K562 (cell line): ENCODE measurements around the gene PDE4D. TPM values are rescaled to one million over a fixed set of nuclear protein-coding genes. Genes with fewer than 3 reads are reported as not detected.

Experiments
- ATAC-seq: fragments of 200-7000 bp; cut with Tn5 transposase; 3 replicates; pipeline ENCODE4 v1.9.1; 2020; ENCODE audit warnings: moderate library complexity
- BruUV-seq: library from RNA; stranded (reverse); fragments of 400-500 nt; replicated peaks from 2 replicates; lab custom pipeline; 2021; lab: Mats Ljungman, UMichigan
- CTCF ChIA-PET: fragments of 300-600 bp; formaldehyde crosslinking; extraction: SDS; loops from one replicate; lab custom pipeline; 2021; ENCODE audit warnings: low intra/inter-chr PET ratio; lab: Yijun Ruan, JAX
- POLR2A ChIA-PET: fragments of 300-600, 350-650 bp; sonication (Branson Sonifier 250); formaldehyde crosslinking; extraction: SDS; loops from one replicate; lab custom pipeline; 2021; ENCODE audit warnings: antibody characterized with exemption, inconsistent platforms; lab: Yijun Ruan, JAX
- DNase-seq, 4 experiments: peaks; one replicate each; pipeline versions ENCODE4 v3.0.0 to v3.0.0-alpha.2; 2011 to 2018; ENCODE audit warnings: low spot score in 3 of 4, mixed read lengths in 3 of 4; ENCODE audit errors: extremely low read depth in 1 of 4
- FAIRE-seq: peaks from 2 replicates; lab custom pipeline; 2011; peaks lifted over from hg19 to GRCh38; lab: Jason Lieb, UNC
- H2AFZ ChIP-seq: 2 replicates; pipeline ENCODE4 v1.6.0; 2011; ENCODE audit warnings: low read depth, low read length, control low read depth, inconsistent platforms
- H3K27ac ChIP-seq: fragments of 200-600 bp; 3 replicates; pipeline ENCODE4 v1.8.0; 2011; ENCODE audit warnings: low read depth, mild to moderate bottlenecking, control low read depth, inconsistent platforms, low read length, moderate library complexity, mixed read lengths; ENCODE audit errors: extremely low read depth
- H3K27me3 ChIP-seq, 2 experiments: fragments of 300-600 bp in 1 of 2; 2 replicates in 1 of 2; 3 replicates in 1 of 2; pipeline versions ENCODE4 v1.6.0 to v1.8.0; 2011; ENCODE audit warnings: inconsistent platforms in 2 of 2, low read length in 2 of 2, mild to moderate bottlenecking in 1 of 2, mixed read lengths in 1 of 2, moderate library complexity in 1 of 2; ENCODE audit not compliant: control insufficient read depth in 2 of 2, insufficient read depth in 2 of 2
- H3K36me3 ChIP-seq: fragments of 300-600 bp; 3 replicates; pipeline ENCODE4 v1.8.0; 2011; ENCODE audit warnings: mild to moderate bottlenecking, low read length, inconsistent platforms; ENCODE audit not compliant: control insufficient read depth, insufficient read depth
- H3K4me1 ChIP-seq, 2 experiments: fragments of 200-600 bp in 1 of 2; replicated peaks in 1 of 2; 2 replicates in 1 of 2; 3 replicates in 1 of 2; pipeline versions ENCODE4 v1.5.1 to v1.8.0; 2011; ENCODE audit warnings: inconsistent platforms in 2 of 2, low read length in 2 of 2, mild to moderate bottlenecking in 1 of 2, mixed read lengths in 1 of 2, moderate library complexity in 1 of 2; ENCODE audit not compliant: control insufficient read depth in 2 of 2, insufficient read depth in 2 of 2
- H3K4me2 ChIP-seq: 2 replicates; pipeline ENCODE4 v1.6.1; 2011; ENCODE audit warnings: low read length, control low read depth, inconsistent platforms, mixed read lengths; ENCODE audit not compliant: insufficient read depth
- H3K4me3 ChIP-seq: fragments of 200-600 bp; sonication (generic), shearing (Covaris generic); 2 replicates; pipeline ENCODE4 v1.5.1; 2016; ENCODE audit warnings: control low read depth, inconsistent platforms
- H3K79me2 ChIP-seq: fragments of 200-600 bp; 3 replicates; pipeline ENCODE4 v1.8.0; 2011; ENCODE audit warnings: low read length, inconsistent platforms; ENCODE audit not compliant: control insufficient read depth, insufficient read depth
- H3K9ac ChIP-seq, 2 experiments: 2 replicates each; pipeline versions ENCODE4 v1.6.0 to v1.6.1; 2011; ENCODE audit warnings: low read depth in 2 of 2, low read length in 2 of 2, control low read depth in 1 of 2, inconsistent platforms in 1 of 2, mild to moderate bottlenecking in 1 of 2, mixed read lengths in 1 of 2; ENCODE audit not compliant: insufficient read depth in 1 of 2
- H3K9me1 ChIP-seq: one replicate; pipeline ENCODE4 v1.6.0; 2011; ENCODE audit warnings: inconsistent platforms, mild to moderate bottlenecking, low read length, moderate library complexity; ENCODE audit not compliant: control insufficient read depth, insufficient read depth
- H3K9me3 ChIP-seq: replicated peaks from 2 replicates; pipeline ENCODE4 v1.5.1; 2011; ENCODE audit warnings: low read depth, low read length, inconsistent platforms; ENCODE audit not compliant: control insufficient read depth, insufficient read depth
- H4K20me1 ChIP-seq: replicated peaks from 2 replicates; pipeline ENCODE4 v1.6.1; 2011; ENCODE audit warnings: low read length, inconsistent platforms, mixed read lengths; ENCODE audit not compliant: control insufficient read depth, insufficient read depth
- ELF1 ChIP-seq: fragments of 200-800 bp; sonication (Bioruptor generic); IDR thresholded peaks from 2 replicates; pipeline ENCODE4 v1.6.1; 2016; ENCODE audit warnings: missing genetic modification characterization, missing compliant biosample characterization
- ELF4 ChIP-seq: fragments of 450-650 bp; formaldehyde crosslinking; IDR thresholded peaks from 2 replicates; pipeline ENCODE4 v1.4.0; 2022; ENCODE audit warnings: missing genetic modification characterization
- FOXJ2 ChIP-seq: fragments of 200-800 bp; sonication (Bioruptor generic); IDR thresholded peaks from 2 replicates; pipeline ENCODE4 v1.6.1; 2016; ENCODE audit warnings: missing genetic modification characterization, missing compliant biosample characterization
- GABPB2 ChIP-seq: fragments of 250-450 bp; sonication (Bioruptor Pico); conservative IDR thresholded peaks from 2 replicates; pipeline ENCODE4 v1.5.1; 2021; ENCODE audit warnings: mild to moderate bottlenecking
- HNRNPL ChIP-seq: fragments of 200-400 bp; formaldehyde crosslinking; IDR thresholded peaks from 2 replicates; pipeline ENCODE4 v1.6.1; 2017; ENCODE audit warnings: low read depth, mild to moderate bottlenecking, low read length
- MEIS2 ChIP-seq: fragments of 450-650 bp; IDR thresholded peaks from 2 replicates; pipeline ENCODE4 v1.6.1; 2014; ENCODE audit warnings: mild to moderate bottlenecking; ENCODE audit not compliant: partially characterized antibody
- THAP7 ChIP-seq: fragments of 250-450 bp; sonication (Bioruptor Pico); IDR thresholded peaks from 2 replicates; pipeline ENCODE4 v1.5.0; 2021
- YBX1 ChIP-seq: fragments of 450-650 bp; IDR thresholded peaks from 2 replicates; pipeline ENCODE4 v1.7.1; 2016; ENCODE audit warnings: mild to moderate bottlenecking
- ZNF146 ChIP-seq: IDR thresholded peaks from one replicate; pipeline ENCODE4 v1.6.1; 2018; ENCODE audit warnings: missing compliant biosample characterization; ENCODE audit not compliant: unreplicated experiment
- ZNF174 ChIP-seq: fragments of 250-450 bp; sonication (Bioruptor Pico); IDR thresholded peaks from 2 replicates; pipeline ENCODE4 v1.4.0; 2020; ENCODE audit warnings: mild to moderate bottlenecking
- ZNF3 ChIP-seq: fragments of 250-450 bp; sonication (Bioruptor Pico); IDR thresholded peaks from 2 replicates; pipeline ENCODE4 v1.5.0; 2021; ENCODE audit warnings: mild to moderate bottlenecking, moderate library complexity
- ZSCAN32 ChIP-seq: fragments of 450-650 bp; formaldehyde crosslinking; IDR thresholded peaks from 2 replicates; pipeline ENCODE4 v1.4.0; 2020; ENCODE audit warnings: mild to moderate bottlenecking, moderate library complexity
- WGBS: fragments of 100-300 bp; shearing (Covaris generic); methylation state at CpG from one replicate; pipeline ENCODE4 v1.1.6; 2016; ENCODE audit warnings: low coverage, mixed read lengths; ENCODE audit not compliant: insufficient coverage; ENCODE audit errors: missing lambda C conversion rate; 5-methylcytosine and 5-hydroxymethylcytosine counted together
- in situ Hi-C: fragments of 300-500 bp; cut with MboI; formaldehyde crosslinking; loops from 4 replicates; pipeline ENCODE4 v1.15.0; 2018; ENCODE audit warnings: inconsistent platforms, mixed read lengths
- intact Hi-C: fragments of 100-400 bp; cut with micrococcal nuclease; formaldehyde crosslinking; loops from 2 replicates; pipeline ENCODE4 v1.14.2; 2022
- polyA plus RNA-seq, 8 experiments: library from polyadenylated mRNA; depleted of rRNA in 4 of 8; stranded (reverse) in 5 of 8; unstranded in 3 of 8; fragments of >200 nt; fragmentation: Nextera tagmentation in 2 of 8; fragmentation: Illumina TruSeq in 1 of 8; extraction: Ambion mirVana in 2 of 8; extraction: Trizol in 1 of 8; gene quantifications; 2 replicates each; pipeline versions ENCODE4 v1.2.1 to v1.2.3, GENCODE V29; 2011 to 2014; ENCODE audit warnings: inconsistent platforms in 1 of 8, missing spikeins in 1 of 8
- total RNA-seq, 7 experiments: library from RNA; depleted of rRNA in 6 of 7; stranded (reverse); fragments of >200 nt in 6 of 7; fragmentation: Illumina TruSeq in 2 of 7; extraction: Trizol in 2 of 7; gene quantifications; 2 replicates each; pipeline versions ENCODE4 v1.2.1 to v1.2.3, GENCODE V29; 2011 to 2021; ENCODE audit warnings: low replicate concordance in 1 of 7
- TF ChIP-seq, protein P1 (sequence below): fragments of 250-450 bp; sonication (Bioruptor Pico); IDR thresholded peaks from 2 replicates; pipeline ENCODE4 v1.8.0; 2021; ENCODE audit warnings: borderline replicate concordance, mild to moderate bottlenecking, moderate library complexity; ENCODE audit not compliant: poor library complexity, severe bottlenecking

PDE4D gene
- total and polyA plus RNA-seq, 9 of the 15 experiments (the other 6 are each of a cell fraction or from before 2014, with no cell fraction given) = 0.04 to 0.46 (median 0.13) TPM

- Histone ChIP-seq H2AFZ (no peak overlapping the region), H3K9me1 (no peaks in the 10 kb centered on the region), H3K36me3 (no peaks in the 10 kb centered on the region), H3K27ac (no peak overlapping the region), H3K79me2 (no peaks in the 10 kb centered on the region), H3K9me3 (0 out of 2 replicates have a peak, but pooled peaks cover 1% of the 10 kb centered on the region), H4K20me1 (no peaks in the 10 kb centered on the region), H3K4me1 (no peaks in the 10 kb centered on the region), H3K9ac (no peak overlapping the region), H3K27me3 (no peaks in the 10 kb centered on the region), H3K4me2 (no peak overlapping the region), H3K4me3 (no peak overlapping the region)
- in situ Hi-C loops (no loop called here), intact Hi-C loops (no loop called here)
- ChIA-PET CTCF (no interaction called here), POLR2A (no interaction called here)
- no TSS peak for BruUV-seq
- ATAC-seq (no peak), FAIRE-seq (no peak), DNase-seq (no peak)
- WGBS = 0% methylated on average over 3 of the region's 3 CpGs
- TF ChIP-seq ELF4 (CRISPR knock-in tag) (no peak), ZSCAN32 (CRISPR knock-in tag) (no peak), HNRNPL (no peak), YBX1 (no peak), ZNF174 (CRISPR knock-in tag) (no peak), THAP7 (CRISPR knock-in tag) (no peak)
These were observed 551.3 kb downstream of the PDE4D start for GRCh38 chr5:59342181-59342580.

DNA sequence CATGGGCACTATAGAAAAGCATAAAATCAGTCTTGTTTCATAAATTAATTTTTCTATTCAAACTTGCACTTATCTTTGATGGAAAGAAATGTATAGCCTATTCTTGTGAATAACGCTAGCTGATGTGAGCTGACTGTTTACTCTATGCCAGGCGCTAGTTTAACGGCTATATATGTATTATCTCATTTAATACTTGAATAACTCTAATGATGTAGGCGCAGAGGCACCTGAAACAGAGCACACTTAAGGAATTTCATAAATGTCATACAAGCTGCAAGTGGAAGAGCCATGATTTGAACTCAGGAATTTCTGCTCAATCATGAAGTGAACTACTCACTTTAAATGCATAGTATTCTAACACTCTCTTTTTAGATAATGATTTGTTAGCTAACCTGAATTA is 551.8 kb downstream of the PDE4D start:
- Histone ChIP-seq H3K9me3 (0 out of 2 replicates have a peak, but pooled peaks cover 1% of the 10 kb centered on the region), H3K79me2 (no peaks in the 10 kb centered on the region), H3K4me1 (no peaks in the 10 kb centered on the region), H3K9ac (no peak overlapping the region), H3K9me1 (no peaks in the 10 kb centered on the region), H3K36me3 (no peaks in the 10 kb centered on the region), H2AFZ (no peak overlapping the region), H3K27me3 (no peaks in the 10 kb centered on the region), H3K4me3 (no peak overlapping the region), H4K20me1 (no peaks in the 10 kb centered on the region), H3K4me2 (no peak overlapping the region), H3K27ac (no peak overlapping the region)
- no peak for TF ChIP-seq MEIS2
- no peak for TF ChIP-seq ELF1 (tag)
- TF ChIP-seq ZNF146 (CRISPR knock-in tag) = no peak
- TF ChIP-seq, protein P1, sequence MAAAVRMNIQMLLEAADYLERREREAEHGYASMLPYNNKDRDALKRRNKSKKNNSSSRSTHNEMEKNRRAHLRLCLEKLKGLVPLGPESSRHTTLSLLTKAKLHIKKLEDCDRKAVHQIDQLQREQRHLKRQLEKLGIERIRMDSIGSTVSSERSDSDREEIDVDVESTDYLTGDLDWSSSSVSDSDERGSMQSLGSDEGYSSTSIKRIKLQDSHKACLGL (CRISPR knock-in tag) = no peak
- TF ChIP-seq ZNF3 (CRISPR knock-in tag) = no peak
- TF ChIP-seq FOXJ2 (tag) = no peak
- no peak for TF ChIP-seq GABPB2 (CRISPR knock-in tag)
- in situ Hi-C loops = no loop called here
- BruUV-seq = no TSS peak
- intact Hi-C loops = no loop called here
- FAIRE-seq = no peak
- DNase-seq = no peak
- CTCF ChIA-PET = no interaction called here
- POLR2A ChIA-PET = no interaction called here
- WGBS = 2% methylated on average over 4 of the region's 4 CpGs
- no peak for ATAC-seq
